ENCODE data around the gene FOXO1.

Gene FOXO1

GRCh38 chr13:40572961-40573360 lies 93.5 kb downstream of the FOXO1 start:
- DNase-seq = no peak

DNA sequence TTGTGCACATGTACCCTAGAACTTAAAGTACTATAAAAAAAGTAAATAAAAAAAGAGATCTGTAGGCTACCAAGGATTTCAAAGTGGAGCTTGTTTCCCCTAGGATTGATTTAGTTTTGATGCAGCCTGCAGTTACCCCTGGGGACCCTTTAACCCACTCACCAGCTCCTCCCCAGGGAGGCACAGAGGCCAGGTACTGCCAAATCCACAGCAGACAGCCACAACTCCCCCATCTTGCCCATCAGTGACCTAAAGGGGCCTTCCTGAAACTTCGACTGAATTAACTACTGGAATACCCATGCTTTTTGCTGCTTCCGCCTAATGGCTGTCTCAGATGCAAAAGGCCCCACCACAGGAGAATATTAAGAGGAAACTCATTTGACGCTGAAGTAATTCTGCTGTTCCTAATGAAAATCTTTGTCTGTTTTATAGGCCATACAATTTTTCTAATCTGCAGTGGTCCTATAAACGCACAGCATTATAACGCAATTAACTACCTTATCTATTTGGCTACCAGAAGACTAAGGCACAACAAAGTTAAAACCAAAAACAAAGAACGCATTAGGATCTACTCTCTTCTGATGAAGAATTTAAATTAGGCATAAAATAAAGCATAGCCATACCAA lies 95.0 kb downstream of the FOXO1 start:
- DNase-seq = no peak

DNA sequence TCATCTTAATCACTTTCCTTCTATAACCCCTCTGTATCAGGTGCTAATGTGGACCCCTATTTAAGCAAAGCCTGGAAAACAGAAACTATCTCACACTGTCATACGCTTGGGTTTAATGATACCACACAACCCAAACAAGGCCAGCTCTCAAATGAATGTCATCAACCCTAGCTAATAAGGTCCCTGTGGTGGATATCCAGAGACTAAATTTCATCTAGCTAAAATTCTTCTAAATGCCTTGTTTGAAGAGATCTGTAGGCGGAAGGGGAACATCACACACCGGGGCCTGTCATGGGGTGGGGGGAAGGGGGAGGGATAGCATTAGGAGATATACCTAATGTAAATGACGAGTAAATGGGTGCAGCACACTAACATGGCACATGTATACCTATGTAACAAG lies 95.5 kb downstream of the FOXO1 start:
- no peak for DNase-seq

DNA sequence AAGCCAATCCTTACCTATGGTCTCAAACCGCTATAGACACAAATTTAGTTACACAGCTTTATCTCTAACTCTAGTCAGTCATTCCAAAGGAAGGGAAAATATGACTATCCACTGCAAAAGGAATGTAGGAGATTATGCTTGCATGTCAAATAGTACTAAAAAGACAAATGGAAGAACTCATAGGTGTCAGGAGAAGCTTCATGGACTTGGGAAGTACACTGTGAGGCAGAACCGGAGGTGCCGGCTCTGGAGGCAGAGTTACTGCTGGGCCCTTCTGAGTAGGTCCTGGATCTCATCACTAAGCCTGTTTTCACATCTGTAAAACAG lies 97.5 kb downstream of the FOXO1 start:
- DNase-seq = no peak

GRCh38 chr13:40568246-40569023 lies 98.0 kb downstream of the FOXO1 start:
- no peak for DNase-seq

DNA sequence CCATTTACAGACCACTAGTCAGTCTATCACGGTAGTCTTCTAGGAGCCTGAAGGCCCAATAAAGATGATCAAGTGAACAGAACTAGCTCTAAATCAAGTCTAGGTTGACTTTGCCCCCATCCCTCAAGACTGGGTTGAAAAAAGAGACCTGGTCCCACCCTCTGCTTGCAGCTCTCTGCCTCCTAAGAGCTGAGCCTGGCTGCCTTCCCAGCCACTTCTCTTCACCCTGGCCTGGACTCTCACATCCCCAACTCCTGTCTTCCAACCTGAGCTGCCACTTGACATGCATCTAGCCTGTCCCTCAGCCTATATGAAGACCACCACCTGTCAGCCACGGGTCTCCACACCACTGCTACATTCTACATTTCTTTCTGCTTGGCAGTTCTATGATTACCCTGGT lies 99.6 kb downstream of the FOXO1 start:
- no peak for DNase-seq

GRCh38 chr13:40565282-40566148 lies 100.9 kb downstream of the FOXO1 start:
- no peak for DNase-seq

- peak in 1 of 5 donors; percentile 4 for DNase-seq
These were observed 102.0 kb downstream of the FOXO1 start for GRCh38 chr13:40564342-40565001.

DNA sequence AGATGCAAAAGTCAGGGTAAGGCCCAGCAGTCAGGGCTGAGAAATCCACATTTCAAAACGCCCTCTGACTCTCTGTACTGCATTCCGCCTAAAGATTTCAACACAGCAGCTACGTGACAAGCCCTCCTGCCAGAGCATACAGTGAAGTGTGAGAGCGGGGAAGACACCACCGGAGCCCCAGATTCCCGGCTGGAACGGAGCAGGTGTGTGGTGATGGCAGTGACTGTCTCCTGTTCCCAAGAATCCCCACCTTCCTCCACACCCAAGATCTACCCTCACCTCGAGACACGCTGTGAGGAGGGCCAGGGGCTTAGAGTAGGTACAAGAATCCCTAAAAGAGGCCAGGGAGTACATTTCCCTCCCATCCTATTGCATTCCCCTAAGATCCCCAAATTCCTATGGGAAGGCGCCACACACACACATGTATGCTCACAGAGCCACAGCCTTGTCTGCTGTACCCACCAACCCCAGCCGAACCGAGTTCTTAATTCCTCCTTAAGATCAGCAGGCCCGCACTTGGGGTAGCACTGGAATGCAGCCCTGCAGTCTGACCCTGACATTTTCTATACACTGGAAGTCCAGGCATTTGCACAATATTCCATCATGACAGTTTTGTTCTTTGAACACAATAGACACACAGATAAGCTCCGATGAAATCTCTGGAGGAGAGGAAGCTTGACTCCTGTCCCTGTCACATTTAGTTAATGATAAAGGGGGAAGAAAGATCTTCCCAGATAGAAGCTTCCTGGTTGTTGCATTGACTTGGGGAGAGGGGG lies 102.9 kb downstream of the FOXO1 start:
- DNase-seq = no peak

DNA sequence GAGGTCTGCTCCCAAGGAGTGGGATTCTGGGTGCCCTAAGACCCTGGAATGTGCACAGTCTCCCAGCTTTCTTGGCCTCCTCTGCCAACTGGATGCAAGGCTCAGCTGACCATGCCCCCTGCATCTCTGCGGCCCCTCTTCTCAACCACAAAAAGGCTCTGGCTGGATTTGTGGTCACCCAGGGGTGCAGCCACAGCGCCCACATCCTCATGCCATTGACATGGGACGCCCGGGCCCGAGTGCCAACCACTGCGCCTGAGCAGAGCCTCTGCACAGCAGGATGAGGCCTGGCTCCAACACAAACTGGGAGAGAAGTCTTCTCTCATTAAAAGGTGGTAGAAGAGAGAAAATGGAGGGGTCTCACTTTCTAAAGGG lies 103.5 kb downstream of the FOXO1 start:
- peak in 1 of 5 donors; percentile 20 for DNase-seq

DNA sequence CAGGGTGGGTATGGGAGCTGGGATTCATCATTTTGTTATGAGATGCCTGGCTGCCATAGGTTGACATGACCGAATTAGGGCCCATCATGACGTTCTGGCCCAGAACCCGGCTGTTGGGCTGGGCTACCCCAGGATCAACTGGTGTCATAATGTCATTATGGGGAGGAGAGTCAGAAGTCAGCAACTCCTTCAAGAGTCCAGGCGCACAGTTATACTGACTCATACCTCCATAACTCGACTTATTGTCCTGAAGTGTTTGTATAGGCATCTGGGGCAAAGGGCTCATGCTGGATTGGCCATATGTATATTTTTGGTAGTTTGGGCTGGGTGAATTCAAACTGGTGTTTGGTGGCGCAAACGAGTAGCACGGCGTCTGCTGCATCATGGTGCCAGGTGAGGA lies 106.5 kb downstream of the FOXO1 start:
- no peak for DNase-seq

- DNase-seq = no peak
These were observed 107.8 kb downstream of the FOXO1 start for GRCh38 chr13:40558656-40559055.

- no peak for DNase-seq
These were observed 110.0 kb downstream of the FOXO1 start for GRCh38 chr13:40556453-40556852.

- DNase-seq = no peak
These were observed 113.1 kb downstream of the FOXO1 start for GRCh38 chr13:40553356-40553755.

GRCh38 chr13:40552895-40553294 lies 113.5 kb downstream of the FOXO1 start:
- DNase-seq = no peak

- DNase-seq = no peak
These were observed 116.3 kb downstream of the FOXO1 start for GRCh38 chr13:40550130-40550529.

GRCh38 chr13:40549500-40550094 lies 116.8 kb downstream of the FOXO1 start:
- no peak for DNase-seq

DNA sequence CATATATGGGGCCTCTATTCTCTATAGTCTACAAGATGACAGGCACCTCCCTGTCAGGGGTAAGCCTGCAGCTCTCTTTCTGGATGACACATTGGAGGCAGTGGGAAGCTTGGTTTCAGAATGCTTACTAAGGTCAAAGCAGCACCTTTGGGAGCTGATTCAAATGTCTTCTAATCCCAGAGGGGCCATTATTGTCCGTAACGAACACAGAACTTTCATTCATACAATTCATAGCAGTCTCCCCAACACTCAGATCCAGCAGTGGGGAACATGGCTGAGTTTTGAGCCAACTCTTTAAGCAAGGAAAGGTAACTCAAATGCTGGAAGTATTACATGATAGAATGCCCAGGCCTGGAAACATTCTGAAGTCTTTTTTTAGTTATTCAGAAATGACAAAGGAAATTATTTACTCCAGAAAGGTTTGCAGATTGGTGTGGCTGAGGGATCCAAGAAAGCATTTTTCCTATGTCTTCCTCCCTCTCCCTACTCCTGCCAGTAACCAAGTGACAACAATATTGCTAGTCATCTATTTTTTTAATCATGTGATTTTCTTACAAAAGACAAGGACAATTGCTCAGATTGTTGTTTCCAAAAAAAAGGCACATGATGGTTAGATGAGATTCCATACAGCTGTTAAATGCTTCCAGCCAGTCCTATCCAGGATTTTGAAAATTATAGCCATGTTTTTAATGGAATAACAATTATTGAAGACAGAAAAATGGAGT lies 118.7 kb downstream of the FOXO1 start:
- no peak for DNase-seq

DNA sequence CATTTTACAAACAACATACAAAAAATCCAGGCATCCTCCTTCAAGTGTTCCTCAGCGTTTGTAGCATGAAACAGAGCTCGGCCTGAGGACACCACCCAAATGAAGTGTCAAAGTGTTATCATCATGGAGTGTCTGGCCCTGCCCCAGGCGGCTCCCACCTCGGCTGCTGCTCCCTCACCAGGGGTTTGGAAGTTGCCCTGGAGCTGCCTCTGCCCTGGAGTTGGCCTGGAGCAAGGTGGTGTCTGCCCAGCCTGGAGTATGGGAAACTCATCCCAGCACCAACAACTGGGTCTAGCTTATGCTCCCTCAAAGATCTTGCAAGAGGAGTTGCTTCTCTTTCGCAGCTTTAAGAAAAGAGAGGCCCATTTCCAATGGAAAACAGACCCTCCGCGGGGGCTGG lies 120.4 kb downstream of the FOXO1 start:
- DNase-seq = no peak

DNA sequence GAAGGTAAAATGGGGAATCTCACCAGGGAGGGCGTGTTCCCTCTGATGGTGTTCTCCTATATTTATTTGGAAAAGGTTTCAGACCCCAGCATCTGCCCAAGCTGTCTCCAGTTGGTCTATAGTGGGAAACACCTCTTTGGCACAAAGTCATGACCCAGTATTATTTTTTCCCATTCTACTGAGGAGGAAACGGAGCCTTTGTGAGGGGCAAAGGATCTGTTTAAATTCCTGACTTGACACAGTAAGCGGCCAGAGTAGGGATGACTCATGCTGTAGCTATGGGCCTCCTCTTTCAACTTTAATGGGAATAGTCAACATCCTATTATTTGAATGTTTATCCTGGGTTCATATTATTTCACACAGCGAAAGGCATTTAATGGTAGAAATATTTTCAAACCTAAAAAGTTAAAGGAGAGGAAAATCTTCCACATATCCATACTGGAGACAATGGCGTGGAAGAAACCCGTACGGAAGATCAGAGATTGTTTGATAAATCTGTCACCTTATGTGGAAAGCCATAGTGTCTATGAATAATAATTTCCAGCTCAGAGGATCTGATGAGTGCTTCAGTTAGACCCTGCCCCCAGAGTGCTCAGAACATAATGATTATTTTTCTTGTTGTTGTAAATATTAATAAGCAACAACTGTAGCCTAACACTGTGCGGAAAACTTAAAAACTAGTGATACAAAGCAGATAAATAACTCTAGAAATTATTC lies 126.0 kb downstream of the FOXO1 start:
- no peak for DNase-seq
